ENCODE data around the gene LRMDA. TPM values are rescaled to one million over a fixed set of nuclear protein-coding genes. Genes with fewer than 3 reads are reported as not detected.

Gene LRMDA
- total RNA-seq, 1 experiment from 2014 or later = 4.8 TPM

- no peak for TF ChIP-seq POLR2AphosphoS5 (IDR thresholded peaks at IDR 0.05; ENCODE audit: low read depth, low read length)
Observed at GRCh38 chr10:75410132-75411005, 21.1 kb upstream of the LRMDA start (continued).

DNA sequence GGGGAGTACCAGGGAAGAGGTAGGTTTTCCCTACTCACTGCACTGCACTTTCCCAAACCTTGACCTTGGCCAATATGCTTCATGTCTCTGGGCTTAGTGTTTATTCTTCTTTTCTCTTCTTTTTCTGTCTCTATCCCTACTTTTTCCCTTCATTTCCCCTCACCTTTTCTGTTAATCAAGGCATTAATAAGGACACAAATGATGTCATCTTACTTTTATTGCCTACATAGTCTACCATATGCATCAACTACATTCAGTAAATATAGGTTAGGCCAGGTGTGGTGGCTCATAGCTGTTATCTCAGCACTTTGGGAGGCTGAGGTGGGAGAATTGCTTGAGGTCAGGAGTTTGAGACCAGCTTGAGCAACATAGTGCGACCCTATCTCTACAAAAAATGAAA is 16.9 kb upstream of the LRMDA start:
- no peaks in the 10 kb centered on the region for H3K9me3 ChIP-seq (ENCODE audit: control insufficient read depth in 1 of 2, insufficient read depth in 1 of 2, low read depth in 1 of 2, low read length in 2 of 2)
- ChIA-PET RAD21 (ENCODE audit: low non-redundant PET in 1 of 2, low total read pairs in 2 of 2, uncharacterized antibody in 2 of 2, unreplicated experiment in 2 of 2) (no interaction called here), POLR2A (no interaction called here), CTCF (no interaction called here)
- H3K4me3 ChIP-seq (replicated peaks in 1 of 2; ENCODE audit: low read depth in 1 of 2, low read length in 2 of 2) = no peak overlapping the region
- H3K4me1 ChIP-seq (ENCODE audit: control insufficient read depth in 1 of 2, insufficient read depth in 2 of 2, low read length in 2 of 2) = peaks cover 9 to 29% of the 10 kb centered on the region in 2 experiments
- no peak overlapping the region for H3K4me2 ChIP-seq (ENCODE audit: low read length)
- intact Hi-C loops (cut with micrococcal nuclease) = no loop called here
- no peaks in the 10 kb centered on the region for H3K27me3 ChIP-seq (ENCODE audit: insufficient read depth, low read length)
- no peak for TF ChIP-seq EZH2 (IDR thresholded peaks at IDR 0.05)
- TF ChIP-seq, protein P1, sequence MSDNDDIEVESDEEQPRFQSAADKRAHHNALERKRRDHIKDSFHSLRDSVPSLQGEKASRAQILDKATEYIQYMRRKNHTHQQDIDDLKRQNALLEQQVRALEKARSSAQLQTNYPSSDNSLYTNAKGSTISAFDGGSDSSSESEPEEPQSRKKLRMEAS (IDR thresholded peaks at IDR 0.05) = no peak
- TF ChIP-seq CEBPB (IDR thresholded peaks at IDR 0.05; ENCODE audit: low read depth) = no peak
- TF ChIP-seq, protein P2, sequence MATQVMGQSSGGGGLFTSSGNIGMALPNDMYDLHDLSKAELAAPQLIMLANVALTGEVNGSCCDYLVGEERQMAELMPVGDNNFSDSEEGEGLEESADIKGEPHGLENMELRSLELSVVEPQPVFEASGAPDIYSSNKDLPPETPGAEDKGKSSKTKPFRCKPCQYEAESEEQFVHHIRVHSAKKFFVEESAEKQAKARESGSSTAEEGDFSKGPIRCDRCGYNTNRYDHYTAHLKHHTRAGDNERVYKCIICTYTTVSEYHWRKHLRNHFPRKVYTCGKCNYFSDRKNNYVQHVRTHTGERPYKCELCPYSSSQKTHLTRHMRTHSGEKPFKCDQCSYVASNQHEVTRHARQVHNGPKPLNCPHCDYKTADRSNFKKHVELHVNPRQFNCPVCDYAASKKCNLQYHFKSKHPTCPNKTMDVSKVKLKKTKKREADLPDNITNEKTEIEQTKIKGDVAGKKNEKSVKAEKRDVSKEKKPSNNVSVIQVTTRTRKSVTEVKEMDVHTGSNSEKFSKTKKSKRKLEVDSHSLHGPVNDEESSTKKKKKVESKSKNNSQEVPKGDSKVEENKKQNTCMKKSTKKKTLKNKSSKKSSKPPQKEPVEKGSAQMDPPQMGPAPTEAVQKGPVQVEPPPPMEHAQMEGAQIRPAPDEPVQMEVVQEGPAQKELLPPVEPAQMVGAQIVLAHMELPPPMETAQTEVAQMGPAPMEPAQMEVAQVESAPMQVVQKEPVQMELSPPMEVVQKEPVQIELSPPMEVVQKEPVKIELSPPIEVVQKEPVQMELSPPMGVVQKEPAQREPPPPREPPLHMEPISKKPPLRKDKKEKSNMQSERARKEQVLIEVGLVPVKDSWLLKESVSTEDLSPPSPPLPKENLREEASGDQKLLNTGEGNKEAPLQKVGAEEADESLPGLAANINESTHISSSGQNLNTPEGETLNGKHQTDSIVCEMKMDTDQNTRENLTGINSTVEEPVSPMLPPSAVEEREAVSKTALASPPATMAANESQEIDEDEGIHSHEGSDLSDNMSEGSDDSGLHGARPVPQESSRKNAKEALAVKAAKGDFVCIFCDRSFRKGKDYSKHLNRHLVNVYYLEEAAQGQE (IDR thresholded peaks at IDR 0.05; ENCODE audit: low read depth) = no peak
- no peak for TF ChIP-seq ATF3 (IDR thresholded peaks at IDR 0.05)
- TF ChIP-seq SRF (IDR thresholded peaks at IDR 0.05; ENCODE audit: low read depth) = no peak
- no peak for TF ChIP-seq SIN3A (IDR thresholded peaks at IDR 0.05; ENCODE audit: low read depth)
- TF ChIP-seq ZNF274 (IDR thresholded peaks at IDR 0.05; ENCODE audit: low read depth, low read length) = no peak
- TF ChIP-seq POLR2A (IDR thresholded peaks at IDR 0.05; ENCODE audit: borderline replicate concordance, extremely low read depth, insufficient read depth, insufficient read length) = no peak
- DNase-seq (ENCODE audit: low read depth, low spot score) (no peak), ATAC-seq (no peak)
- H3K36me3 ChIP-seq (ENCODE audit: control insufficient read depth in 1 of 2, insufficient read depth in 2 of 2, low read length in 2 of 2) = no peaks in the 10 kb centered on the region
- no peak overlapping the region for H3K9ac ChIP-seq (ENCODE audit: low read length)
- BruUV-seq (replicated peaks) = no TSS peak
- no peak overlapping the region for H2AFZ ChIP-seq (ENCODE audit: low read depth, low read length, poor library complexity, severe bottlenecking)
- H3K27ac ChIP-seq (ENCODE audit: low read depth, low read length) = no peak overlapping the region
- no peaks in the 10 kb centered on the region for H3K9me2 ChIP-seq (ENCODE audit: insufficient read depth)
- H4K20me1 ChIP-seq (ENCODE audit: insufficient read depth) = no peaks in the 10 kb centered on the region
- no peaks in the 10 kb centered on the region for H3K79me2 ChIP-seq (ENCODE audit: insufficient read depth, low read length)

Data from HCT116 (cell line).